Large intestine (tissue), 3 donors: Measurements from ENCODE around the gene RFTN1. TPM values are rescaled to one million over a fixed set of nuclear protein-coding genes. Genes with fewer than 3 reads are reported as not detected.

Source experiments
- DNase-seq, 2 donors: peaks; one replicate each; pipeline versions ENCODE4 v3.0.0 to v3.0.0-alpha.2; 2013
- H3K27ac ChIP-seq: one replicate; pipeline ENCODE4 v1.5.1; 2013; ENCODE audit warnings: low read length
- H3K27me3 ChIP-seq: 2 replicates; pipeline ENCODE4 v1.6.1; 2013; ENCODE audit warnings: low read length; ENCODE audit not compliant: control insufficient read depth, insufficient read depth
- H3K36me3 ChIP-seq: 2 replicates; pipeline ENCODE4 v1.6.1; 2013; ENCODE audit warnings: low read length; ENCODE audit not compliant: control insufficient read depth, insufficient read depth
- H3K4me1 ChIP-seq: one replicate; pipeline ENCODE4 v1.6.1; 2013; ENCODE audit warnings: low read length; ENCODE audit not compliant: control insufficient read depth, insufficient read depth
- H3K4me3 ChIP-seq: one replicate; pipeline ENCODE4 v1.5.1; 2013; ENCODE audit warnings: low read length
- H3K9me3 ChIP-seq: one replicate; pipeline ENCODE4 v1.6.1; 2013; ENCODE audit warnings: mild to moderate bottlenecking, low read depth, low read length, moderate library complexity; ENCODE audit not compliant: control insufficient read depth
- WGBS: methylation state at CpG from one replicate; pipeline ENCODE4 v1.1.5; 2013; ENCODE audit warnings: low lambda C conversion rate; ENCODE audit not compliant: insufficient coverage; 5-methylcytosine and 5-hydroxymethylcytosine counted together
- polyA plus RNA-seq: library from polyadenylated mRNA; unstranded; fragments of 120-200 nt; gene quantifications from one replicate; pipeline ENCODE4 v1.2.1, GENCODE V29; 2013

Gene RFTN1
- polyA plus RNA-seq, 1 donor, result 15.0 TPM

- 100% methylated on average over 2 of the region's 4 CpGs for WGBS
- no peak for DNase-seq
- Histone ChIP-seq H3K27ac (no peak overlapping the region), H3K9me3 (no peaks in the 10 kb centered on the region), H3K4me3 (no peak overlapping the region), H3K27me3 (no peaks in the 10 kb centered on the region), H3K4me1 (no peaks in the 10 kb centered on the region), H3K36me3 (no peaks in the 10 kb centered on the region)
These were observed 74.2 kb downstream of the RFTN1 start for GRCh38 chr3:16439163-16439847.

- 100% methylated on average over 1 of the region's 5 CpGs for WGBS
- H3K27ac ChIP-seq, result no peak overlapping the region
These were observed 75.9 kb downstream of the RFTN1 start for GRCh38 chr3:16437640-16438039.

DNA sequence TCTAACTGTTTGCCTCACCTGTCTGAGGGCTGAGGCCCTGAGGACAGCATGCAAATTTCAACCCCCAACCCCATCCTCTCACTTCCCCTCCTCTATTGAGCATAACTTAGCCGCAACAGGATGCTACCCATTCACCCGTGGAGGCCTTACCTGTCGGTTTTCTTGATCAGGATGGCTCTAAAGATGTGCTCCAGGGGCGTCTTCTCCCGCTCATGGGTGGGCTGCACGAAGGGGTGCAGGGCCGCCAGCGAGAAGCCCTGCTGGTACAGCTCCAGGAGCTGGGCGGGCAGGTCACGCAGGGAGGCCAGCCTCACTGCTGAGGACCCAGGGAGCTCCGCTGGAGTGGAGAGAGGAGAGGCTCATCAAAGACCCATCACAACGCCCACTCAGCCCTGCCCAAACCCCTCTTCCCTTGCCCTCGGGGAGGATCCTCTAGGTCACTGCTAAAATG is 79.8 kb downstream of the RFTN1 start:
- Histone ChIP-seq H3K9me3 (no peaks in the 10 kb centered on the region), H3K36me3 (peaks cover 2% of the 10 kb centered on the region), H3K27me3 (no peaks in the 10 kb centered on the region), H3K4me1 (no peaks in the 10 kb centered on the region), H3K4me3 (no peak overlapping the region), H3K27ac (no peak overlapping the region)
- DNase-seq, result no peak
- no CpG with 5 or more reads among the region's 13 CpGs for WGBS

More at GRCh38 chr3:16437640-16438039, 75.9 kb downstream of the RFTN1 start:
- no peaks in the 10 kb centered on the region for H3K4me1 ChIP-seq
- H3K27me3 ChIP-seq, result no peaks in the 10 kb centered on the region
- no peak overlapping the region for H3K4me3 ChIP-seq
- H3K36me3 ChIP-seq, result no peaks in the 10 kb centered on the region
- no peaks in the 10 kb centered on the region for H3K9me3 ChIP-seq
- DNase-seq, result no peak

- WGBS, result 100% methylated on average over 1 of the region's 3 CpGs
- Histone ChIP-seq H3K27me3 (no peaks in the 10 kb centered on the region), H3K4me1 (no peaks in the 10 kb centered on the region), H3K9me3 (no peaks in the 10 kb centered on the region), H3K36me3 (peaks cover 2% of the 10 kb centered on the region), H3K4me3 (no peak overlapping the region), H3K27ac (no peak overlapping the region)
- DNase-seq, result no peak
These were observed 80.8 kb downstream of the RFTN1 start for GRCh38 chr3:16432714-16433113.

- H3K27me3 ChIP-seq, result no peaks in the 10 kb centered on the region
- H3K9me3 ChIP-seq, result no peaks in the 10 kb centered on the region
- no peaks in the 10 kb centered on the region for H3K4me1 ChIP-seq
- peaks cover 2% of the 10 kb centered on the region for H3K36me3 ChIP-seq
- no CpG with 5 or more reads among the region's 11 CpGs for whole genome bisulfite sequencing
- no peak for DNase-seq
- no peak overlapping the region for H3K27ac ChIP-seq
- no peak overlapping the region for H3K4me3 ChIP-seq
These were observed 82.5 kb downstream of the RFTN1 start for GRCh38 chr3:16430717-16431630.

- Histone ChIP-seq H3K4me3 (no peak overlapping the region), H3K27ac (no peak overlapping the region), H3K36me3 (peaks cover 2% of the 10 kb centered on the region), H3K4me1 (no peaks in the 10 kb centered on the region), H3K27me3 (no peaks in the 10 kb centered on the region), H3K9me3 (no peaks in the 10 kb centered on the region)
- DNase-seq, result no peak
- WGBS, result no CpG with 5 or more reads among the region's 1 CpG
These were observed 84.4 kb downstream of the RFTN1 start for GRCh38 chr3:16429086-16429485.

DNA sequence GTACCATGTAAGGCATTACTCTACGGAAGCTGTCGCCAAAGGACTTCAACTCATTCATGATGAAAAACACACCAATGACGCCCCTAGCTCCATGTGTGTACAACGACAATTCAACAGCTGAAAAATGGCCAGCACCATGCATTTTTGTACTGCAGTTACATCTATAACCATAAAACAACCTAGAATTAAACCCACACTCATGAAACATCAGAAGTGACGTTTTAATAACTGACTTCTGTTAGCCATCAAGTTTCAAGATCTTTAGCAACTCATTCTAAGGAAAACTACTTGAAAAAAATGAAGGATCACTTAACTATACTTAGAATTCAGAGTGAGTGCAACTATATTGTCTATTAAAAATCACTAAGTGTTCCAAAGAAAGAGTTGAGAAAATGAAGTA is 84.9 kb downstream of the RFTN1 start:
- WGBS, result no CpG with 5 or more reads among the region's 5 CpGs
- no peak overlapping the region for H3K27ac ChIP-seq
- H3K4me1 ChIP-seq, result no peaks in the 10 kb centered on the region
- peaks cover 2% of the 10 kb centered on the region for H3K36me3 ChIP-seq
- no peak for DNase-seq
- H3K9me3 ChIP-seq, result no peaks in the 10 kb centered on the region
- no peak overlapping the region for H3K4me3 ChIP-seq
- H3K27me3 ChIP-seq, result no peaks in the 10 kb centered on the region

DNA sequence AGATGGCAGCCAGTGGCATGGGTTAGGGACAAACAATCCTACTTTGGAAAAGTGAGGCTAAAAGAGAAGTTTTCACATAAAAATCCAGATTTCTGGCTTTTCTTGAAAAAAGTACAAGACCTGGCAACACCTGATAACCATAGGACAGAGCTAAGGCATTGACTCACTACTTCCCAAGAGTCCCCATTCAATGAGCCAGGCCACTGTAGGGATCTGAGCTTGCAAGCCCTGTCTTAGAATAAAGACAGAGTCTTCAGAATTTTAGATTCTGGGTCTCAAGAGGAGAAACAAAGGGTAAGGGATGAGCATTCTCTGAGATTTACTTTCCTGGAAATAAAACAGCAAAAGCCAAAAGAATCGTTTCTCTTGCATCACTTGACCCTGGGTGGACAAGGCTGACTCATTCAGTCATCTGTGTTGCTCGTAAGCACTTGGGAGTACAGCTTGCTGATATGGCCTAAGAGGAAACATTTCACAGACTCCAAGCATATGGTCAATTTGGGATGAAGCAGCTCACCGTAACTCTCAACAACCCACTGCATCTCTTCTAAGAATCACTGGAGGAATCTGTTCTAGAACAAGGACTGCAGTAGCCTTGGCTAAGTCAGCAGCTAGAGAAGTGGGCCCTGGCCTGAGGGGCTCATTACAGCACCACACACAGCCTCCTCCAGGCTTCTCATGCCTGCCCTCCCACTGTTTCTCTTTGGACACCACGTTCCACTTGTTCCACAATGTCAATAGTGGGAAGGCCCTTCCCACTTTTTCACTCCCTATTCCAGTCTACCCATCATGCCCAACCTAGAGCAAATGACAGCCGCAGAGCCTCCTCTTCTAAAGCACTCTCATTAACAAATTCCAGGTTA is 86.2 kb downstream of the RFTN1 start:
- H3K4me1 ChIP-seq, result no peaks in the 10 kb centered on the region
- H3K4me3 ChIP-seq, result no peak overlapping the region
- H3K27me3 ChIP-seq, result no peaks in the 10 kb centered on the region
- DNase-seq, result peak in 1 of 2 donors; percentile 11
- WGBS, result 75% methylated on average over 2 of the region's 5 CpGs
- H3K36me3 ChIP-seq, result peaks cover 2% of the 10 kb centered on the region
- no peak overlapping the region for H3K27ac ChIP-seq
- H3K9me3 ChIP-seq, result no peaks in the 10 kb centered on the region

DNA sequence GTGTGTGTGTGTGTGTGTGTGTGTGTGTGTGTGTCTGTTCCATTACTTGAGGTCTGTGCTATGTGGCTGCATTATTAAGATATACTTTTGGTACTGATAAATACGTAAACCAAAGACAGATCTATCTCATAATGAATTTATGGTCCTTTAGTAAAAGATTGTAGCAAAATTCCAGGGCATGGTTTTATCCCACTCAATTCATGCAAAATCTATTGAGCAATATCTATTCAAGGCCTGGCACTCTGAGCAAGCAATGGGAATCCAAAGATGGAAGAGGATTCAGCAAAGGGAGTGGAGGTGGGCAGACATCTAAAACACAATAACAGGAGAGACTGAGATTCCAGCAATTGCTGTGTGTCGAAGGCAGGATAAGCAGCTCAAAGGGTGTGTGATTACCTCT is 86.8 kb downstream of the RFTN1 start:
- H3K27me3 ChIP-seq, result no peaks in the 10 kb centered on the region
- WGBS, result no CpG with 5 or more reads among the region's 2 CpGs
- H3K4me3 ChIP-seq, result no peak overlapping the region
- no peak overlapping the region for H3K27ac ChIP-seq
- no peaks in the 10 kb centered on the region for H3K9me3 ChIP-seq
- no peaks in the 10 kb centered on the region for H3K36me3 ChIP-seq
- DNase-seq, result no peak
- no peaks in the 10 kb centered on the region for H3K4me1 ChIP-seq

GRCh38 chr3:16426029-16426400 is 87.5 kb downstream of the RFTN1 start:
- no peaks in the 10 kb centered on the region for H3K4me1 ChIP-seq
- H3K4me3 ChIP-seq, result no peak overlapping the region
- 100% methylated on average over 1 of the region's 13 CpGs for WGBS
- DNase-seq, result no peak
- no peaks in the 10 kb centered on the region for H3K36me3 ChIP-seq
- no peaks in the 10 kb centered on the region for H3K27me3 ChIP-seq
- no peaks in the 10 kb centered on the region for H3K9me3 ChIP-seq
- no peak overlapping the region for H3K27ac ChIP-seq
